Colonic mucosa (tissue), 4 donors: ENCODE measurements around the gene ATG9B. TPM values are rescaled to one million over a fixed set of nuclear protein-coding genes. Genes with fewer than 3 reads are reported as not detected.
A peak's percentile ranks its signal among the peaks of the same experiment; 100 is the strongest.

Experiments
- DNase-seq: peaks from one replicate; pipeline ENCODE4 v3.0.0-alpha.2; 2020
- H3K27ac ChIP-seq: fragments of 200-600 bp; one replicate; pipeline ENCODE4 v1.8.0; 2021
- H3K27me3 ChIP-seq: fragments of 200-600 bp; one replicate; pipeline ENCODE4 v1.8.0; 2021
- H3K36me3 ChIP-seq: fragments of 200-600 bp; one replicate; pipeline ENCODE4 v1.8.0; 2021
- H3K4me1 ChIP-seq: fragments of 200-600 bp; one replicate; pipeline ENCODE4 v1.8.0; 2021; ENCODE audit warnings: mild to moderate bottlenecking
- H3K4me3 ChIP-seq: fragments of 200-600 bp; one replicate; pipeline ENCODE4 v1.8.0; 2021
- H3K9ac ChIP-seq, 2 donors: one replicate each; pipeline ENCODE4 v1.7.0; 2013; ENCODE audit warnings: control low read depth in 2 of 2, low read depth in 2 of 2, low read length in 2 of 2
- H3K9me3 ChIP-seq: fragments of 200-600 bp; one replicate; pipeline ENCODE4 v1.8.0; 2021
- intact Hi-C: fragments of 100-400 bp; cut with DNase I; formaldehyde crosslinking; loops from one replicate; pipeline ENCODE4 v1.14.1; 2022
- total RNA-seq, 2 donors: library from RNA; stranded (reverse); fragmentation: NEBNext Ultra II Directional in 1 of 2; extraction: Animal tissue kit (Norgen Biotek cat#: 25700) in 1 of 2; gene quantifications; one replicate each; pipeline ENCODE4 v1.2.1, GENCODE V29; 2021
- TF ChIP-seq, protein P1 (sequence below): fragments of 200-600 bp; IDR thresholded peaks from one replicate; pipeline ENCODE4 v1.8.0; 2022; ENCODE audit warnings: antibody characterized with exemption, mild to moderate bottlenecking
- donor health status: healthy.
- donor health status: DM: no; HTN: no; CAD: no.
- donor health status: DM: no; HTN: no; CAD: no.

Gene ATG9B
- total RNA-seq, 2 donors from 2014 or later: 0.66 to 1.2 TPM

DNA sequence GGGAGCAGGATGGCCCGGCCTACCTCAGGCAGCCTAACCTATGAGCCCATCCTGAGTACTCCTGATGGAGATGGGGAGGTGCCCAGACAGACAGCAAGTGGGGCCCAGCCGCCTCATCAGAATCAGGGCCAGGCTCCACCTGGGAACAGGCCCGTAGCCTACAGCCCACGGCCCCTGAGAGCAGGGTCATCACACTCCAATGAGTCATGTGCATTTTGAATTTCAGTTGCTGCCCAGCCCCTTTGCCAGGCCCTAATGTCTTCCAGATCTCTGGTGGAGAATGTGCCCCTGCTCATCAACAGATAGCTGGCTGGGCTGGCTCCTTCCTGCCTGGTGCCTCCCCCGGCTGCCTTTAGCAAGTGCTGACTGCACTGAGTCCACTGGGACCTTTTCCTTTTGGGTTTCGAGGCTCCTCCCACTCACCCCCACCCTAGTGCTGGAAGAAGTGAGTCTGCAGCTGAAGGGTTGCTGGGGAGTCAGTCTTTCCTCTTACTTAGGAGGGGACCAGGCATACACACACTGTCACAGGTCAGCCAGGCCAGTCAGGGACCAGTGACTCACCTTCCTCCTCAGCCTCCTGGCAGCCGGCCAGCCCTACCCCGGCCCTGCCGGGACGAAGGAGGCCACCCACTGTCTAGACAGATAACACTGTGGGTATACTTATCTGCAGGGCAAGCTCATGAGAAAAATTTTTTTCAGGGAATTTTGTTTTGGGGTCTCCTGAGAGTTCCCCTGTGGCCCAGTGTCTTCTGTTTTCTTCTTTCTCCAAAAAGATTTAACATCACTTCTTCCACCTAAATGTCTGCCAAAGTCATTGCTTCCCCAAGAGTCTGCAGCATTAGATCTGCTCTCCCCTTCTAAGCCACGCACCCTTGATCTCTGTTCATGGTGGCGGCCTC is 14.9 kb upstream of the ATG9B start:
- Histone ChIP-seq H3K36me3 (no peaks in the 10 kb centered on the region), H3K9ac (no peak overlapping the region), H3K27ac (no peak overlapping the region), H3K9me3 (no peaks in the 10 kb centered on the region), H3K4me1 (no peaks in the 10 kb centered on the region), H3K4me3 (no peak overlapping the region), H3K27me3 (no peaks in the 10 kb centered on the region)
- TF ChIP-seq, protein P1, sequence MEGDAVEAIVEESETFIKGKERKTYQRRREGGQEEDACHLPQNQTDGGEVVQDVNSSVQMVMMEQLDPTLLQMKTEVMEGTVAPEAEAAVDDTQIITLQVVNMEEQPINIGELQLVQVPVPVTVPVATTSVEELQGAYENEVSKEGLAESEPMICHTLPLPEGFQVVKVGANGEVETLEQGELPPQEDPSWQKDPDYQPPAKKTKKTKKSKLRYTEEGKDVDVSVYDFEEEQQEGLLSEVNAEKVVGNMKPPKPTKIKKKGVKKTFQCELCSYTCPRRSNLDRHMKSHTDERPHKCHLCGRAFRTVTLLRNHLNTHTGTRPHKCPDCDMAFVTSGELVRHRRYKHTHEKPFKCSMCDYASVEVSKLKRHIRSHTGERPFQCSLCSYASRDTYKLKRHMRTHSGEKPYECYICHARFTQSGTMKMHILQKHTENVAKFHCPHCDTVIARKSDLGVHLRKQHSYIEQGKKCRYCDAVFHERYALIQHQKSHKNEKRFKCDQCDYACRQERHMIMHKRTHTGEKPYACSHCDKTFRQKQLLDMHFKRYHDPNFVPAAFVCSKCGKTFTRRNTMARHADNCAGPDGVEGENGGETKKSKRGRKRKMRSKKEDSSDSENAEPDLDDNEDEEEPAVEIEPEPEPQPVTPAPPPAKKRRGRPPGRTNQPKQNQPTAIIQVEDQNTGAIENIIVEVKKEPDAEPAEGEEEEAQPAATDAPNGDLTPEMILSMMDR: no peak
- DNase-seq: peak; percentile 65
- intact Hi-C loops: no loop called here

DNA sequence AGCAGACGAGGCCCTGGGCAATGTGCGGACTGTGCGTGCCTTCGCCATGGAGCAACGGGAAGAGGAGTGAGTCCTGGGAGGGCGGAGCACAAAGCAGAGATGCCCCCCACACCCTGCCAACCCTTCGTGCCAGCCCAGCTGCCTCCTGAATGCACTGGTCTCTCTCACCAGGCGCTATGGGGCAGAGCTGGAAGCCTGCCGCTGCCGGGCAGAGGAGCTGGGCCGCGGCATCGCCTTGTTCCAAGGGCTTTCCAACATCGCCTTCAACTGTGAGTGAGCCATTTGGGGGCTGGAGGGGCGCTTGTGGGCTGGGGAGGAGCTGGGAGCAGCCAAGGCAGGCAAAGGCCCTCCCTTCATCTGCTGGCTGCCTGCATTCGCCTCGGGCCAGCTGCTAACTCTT is 11.6 kb upstream of the ATG9B start:
- intact Hi-C loops: no loop called here
- Histone ChIP-seq H3K9me3 (no peaks in the 10 kb centered on the region), H3K4me3 (no peak overlapping the region), H3K27ac (no peak overlapping the region), H3K4me1 (no peaks in the 10 kb centered on the region), H3K9ac (no peak overlapping the region), H3K36me3 (no peaks in the 10 kb centered on the region), H3K27me3 (no peaks in the 10 kb centered on the region)
- TF ChIP-seq, protein P1: no peak
- no peak for DNase-seq

DNA sequence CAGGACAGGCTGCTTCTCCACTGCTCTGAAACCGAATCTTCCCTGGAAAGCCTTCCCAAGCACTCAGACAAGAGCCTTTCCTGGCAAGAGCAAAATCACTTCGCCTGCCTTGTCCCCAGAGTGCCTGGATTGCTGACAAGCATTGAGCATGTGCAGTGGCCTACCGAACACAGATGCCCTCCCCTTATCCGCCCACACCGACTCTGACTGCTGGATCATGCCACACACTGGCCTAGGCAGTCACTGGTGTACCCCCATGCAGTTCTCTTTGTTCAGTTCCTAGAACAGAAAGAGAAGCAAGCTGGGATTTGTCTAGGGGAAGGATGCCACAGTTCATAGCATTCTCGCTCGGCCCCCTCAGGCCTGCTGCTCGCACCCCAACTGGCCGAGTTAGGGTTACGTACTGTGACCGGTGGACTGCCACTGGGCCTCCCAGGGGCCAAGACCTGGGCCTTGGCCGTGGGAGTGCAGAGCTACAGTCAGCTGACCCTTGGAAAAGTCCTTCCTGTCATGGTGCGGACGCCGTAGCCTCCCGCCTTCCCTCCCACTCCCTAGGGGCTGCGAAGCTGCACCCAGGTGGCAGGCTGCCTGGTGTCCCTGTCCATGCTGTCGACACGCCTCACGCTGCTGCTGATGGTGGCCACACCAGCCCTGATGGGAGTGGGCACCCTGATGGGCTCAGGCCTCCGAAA is 10.9 kb upstream of the ATG9B start:
- H3K27me3 ChIP-seq: no peaks in the 10 kb centered on the region
- no peak overlapping the region for H3K9ac ChIP-seq
- no peak for DNase-seq
- no peaks in the 10 kb centered on the region for H3K4me1 ChIP-seq
- H3K9me3 ChIP-seq: no peaks in the 10 kb centered on the region
- no peaks in the 10 kb centered on the region for H3K36me3 ChIP-seq
- H3K4me3 ChIP-seq: no peak overlapping the region
- TF ChIP-seq, protein P1: no peak
- no peak overlapping the region for H3K27ac ChIP-seq
- intact Hi-C loops: no loop called here

DNA sequence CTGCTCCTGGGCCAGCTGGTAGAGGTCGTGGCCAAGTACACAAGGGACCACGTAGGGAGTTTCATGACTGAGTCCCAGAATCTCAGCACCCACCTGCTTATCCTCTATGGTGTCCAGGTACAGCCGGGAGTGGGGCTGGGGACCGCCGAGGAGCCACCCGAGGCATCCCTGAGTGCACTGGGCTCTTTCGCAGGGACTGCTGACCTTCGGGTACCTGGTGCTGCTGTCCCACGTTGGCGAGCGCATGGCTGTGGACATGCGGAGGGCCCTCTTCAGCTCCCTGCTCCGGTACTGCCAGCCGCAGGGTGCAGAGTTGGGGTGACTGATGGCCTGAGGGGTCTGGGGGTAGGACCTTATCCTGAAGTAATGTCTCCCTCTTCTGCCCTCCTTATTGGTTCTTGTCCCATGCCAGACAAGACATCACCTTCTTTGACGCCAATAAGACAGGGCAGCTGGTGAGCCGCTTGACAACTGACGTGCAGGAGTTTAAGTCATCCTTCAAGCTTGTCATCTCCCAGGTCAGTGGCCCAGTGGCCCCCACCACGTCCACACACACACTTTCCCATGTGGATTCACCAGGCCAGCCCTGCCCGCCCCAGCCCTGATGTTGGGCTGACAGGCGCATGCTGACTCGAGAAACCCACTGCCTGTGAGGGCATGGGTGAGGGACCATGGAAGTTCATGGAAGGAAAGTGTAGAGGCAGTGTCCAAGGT is 10.2 kb upstream of the ATG9B start:
- H3K27ac ChIP-seq: no peak overlapping the region
- H3K27me3 ChIP-seq: no peaks in the 10 kb centered on the region
- H3K4me1 ChIP-seq: no peaks in the 10 kb centered on the region
- H3K9ac ChIP-seq: no peak overlapping the region
- H3K4me3 ChIP-seq: no peak overlapping the region
- intact Hi-C loops: loop anchor here (5.0 kb wide), 1 partner anchor 78 kb away; no protein-coding TSS in a partner anchor
- TF ChIP-seq, protein P1: no peak
- no peaks in the 10 kb centered on the region for H3K36me3 ChIP-seq
- no peak for DNase-seq
- no peaks in the 10 kb centered on the region for H3K9me3 ChIP-seq

DNA sequence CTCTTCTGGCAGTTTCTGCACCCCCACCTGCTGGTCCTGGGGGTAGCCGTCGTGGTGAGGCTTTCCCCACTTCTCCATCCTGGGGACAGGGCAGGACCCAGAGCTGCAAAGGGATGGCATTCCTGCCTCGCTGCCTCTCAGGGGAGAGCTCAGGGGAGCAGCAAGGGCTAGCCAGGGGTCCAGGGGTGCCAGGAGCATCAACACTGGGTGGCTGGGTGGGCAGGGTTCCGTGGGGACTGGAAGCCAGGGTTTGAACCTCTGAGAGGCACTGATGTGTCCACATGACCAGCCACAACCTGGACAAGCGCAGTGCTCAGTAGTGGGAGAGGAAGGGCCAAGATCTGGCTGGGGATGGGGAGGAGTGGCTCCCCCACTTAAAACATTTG is 9.6 kb upstream of the ATG9B start:
- no peak overlapping the region for H3K27ac ChIP-seq
- H3K9me3 ChIP-seq: no peaks in the 10 kb centered on the region
- no peaks in the 10 kb centered on the region for H3K4me1 ChIP-seq
- intact Hi-C loops: loop anchor here (5.0 kb wide), 1 partner anchor 78 kb away; no protein-coding TSS in a partner anchor
- DNase-seq: no peak
- H3K36me3 ChIP-seq: no peaks in the 10 kb centered on the region
- no peak overlapping the region for H3K9ac ChIP-seq
- TF ChIP-seq, protein P1: no peak
- H3K27me3 ChIP-seq: no peaks in the 10 kb centered on the region
- no peak overlapping the region for H3K4me3 ChIP-seq
